Skeletal muscle cell (primary cell): ENCODE measurements around the gene COTL1.
"Not testable (repeated sequence)": the region's sequence is repeated elsewhere in the genome, so short reads cannot be mapped to it uniquely, and the experiment has no call there.

Experiments
- DNase-seq: peaks from one replicate; pipeline ENCODE4 v3.0.0-alpha.2; 2010; ENCODE audit warnings: low read depth
- H3K4me3 ChIP-seq: 2 replicates; pipeline ENCODE4 v1.5.1; 2011; ENCODE audit warnings: low read depth, mild to moderate bottlenecking, control low read depth, low read length, moderate library complexity

Gene COTL1

DNA sequence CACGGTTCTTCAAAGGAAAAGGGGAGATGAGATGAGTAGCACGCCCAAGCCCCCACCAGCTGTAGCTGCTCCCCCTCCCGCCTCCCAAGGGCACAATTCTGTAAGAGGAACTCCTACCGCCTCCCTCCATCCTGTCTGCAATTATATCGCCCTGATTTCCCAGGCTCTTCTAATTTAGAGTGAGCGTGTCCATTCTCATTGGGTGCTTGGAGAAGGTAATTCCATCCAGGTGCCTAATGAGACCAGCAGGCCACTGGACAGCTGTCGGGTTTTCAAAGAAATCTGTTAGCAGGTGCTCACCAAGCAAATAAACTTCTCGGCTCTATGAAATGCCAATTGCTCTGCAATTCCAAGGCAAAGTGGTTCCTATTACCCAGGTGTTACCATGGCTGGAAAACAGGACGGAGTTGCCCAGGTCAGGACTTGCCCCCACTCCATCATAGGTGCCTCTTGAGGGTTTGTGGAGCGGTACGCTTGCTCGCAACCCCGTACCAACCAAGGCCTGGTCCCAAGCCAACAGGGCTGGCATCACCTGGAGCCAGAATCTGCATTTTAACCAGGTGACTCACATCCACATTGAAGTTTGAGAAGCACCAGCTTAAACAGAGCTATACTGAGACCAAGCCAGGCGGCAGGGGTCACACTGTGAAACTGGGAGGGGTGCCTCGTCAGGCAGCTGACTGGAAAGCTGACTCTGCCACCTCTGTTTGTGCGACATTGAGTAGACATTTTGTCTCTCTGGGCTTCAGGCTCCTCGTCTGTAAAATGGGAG is 97.0 kb downstream of the COTL1 start:
- no peak for DNase-seq
- no peak overlapping the region for H3K4me3 ChIP-seq

DNA sequence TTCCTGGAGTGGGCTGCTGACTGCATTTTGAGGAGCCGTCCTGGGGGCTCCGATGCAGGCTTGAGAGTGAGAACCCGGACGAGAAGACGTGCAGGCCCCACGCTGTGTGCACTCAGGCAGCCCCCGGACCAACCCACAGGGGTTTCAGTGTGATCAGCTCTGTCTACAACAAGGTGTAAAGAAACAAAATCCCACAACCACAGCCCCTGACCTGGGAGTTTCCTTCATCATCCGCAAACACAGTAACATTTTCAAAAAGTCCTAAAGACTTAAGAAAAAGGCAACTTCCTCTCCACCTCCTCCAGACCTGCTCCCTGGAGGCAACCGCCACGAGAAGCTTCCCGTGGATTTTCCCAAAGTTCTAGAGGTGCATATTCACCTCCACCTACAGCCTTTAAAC is 98.0 kb downstream of the COTL1 start:
- no peak for DNase-seq

DNA sequence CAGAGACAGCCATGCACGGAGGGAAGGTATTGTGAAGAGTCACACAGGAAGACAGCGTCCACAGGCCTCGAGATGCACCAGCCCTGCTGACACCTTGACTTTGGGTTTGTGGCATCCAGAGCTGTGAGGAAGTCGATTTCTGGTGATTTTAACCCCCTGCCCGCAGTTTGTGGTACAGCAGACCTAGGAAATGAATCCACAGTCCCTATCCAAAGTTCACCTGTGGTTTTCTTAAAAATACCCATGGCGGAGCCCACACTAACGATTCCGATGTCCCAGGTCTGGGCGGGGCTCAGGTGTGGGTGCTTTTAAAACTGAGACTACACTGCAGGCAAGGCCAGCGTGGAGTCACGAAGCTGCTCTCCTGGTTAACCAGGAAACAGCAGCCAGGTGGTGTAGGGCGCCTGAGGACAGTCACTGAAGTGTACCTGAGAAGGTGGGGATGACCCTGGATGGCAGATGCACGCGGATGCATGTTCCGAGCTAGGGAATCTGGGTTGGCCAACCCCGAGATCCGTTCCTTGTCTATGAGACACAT is 99.0 kb downstream of the COTL1 start:
- H3K4me3 ChIP-seq, result no peak overlapping the region
- no peak for DNase-seq

More for the DNA sequence above, 98.0 kb downstream of the COTL1 start:
- H3K4me3 ChIP-seq, result no peak overlapping the region

DNA sequence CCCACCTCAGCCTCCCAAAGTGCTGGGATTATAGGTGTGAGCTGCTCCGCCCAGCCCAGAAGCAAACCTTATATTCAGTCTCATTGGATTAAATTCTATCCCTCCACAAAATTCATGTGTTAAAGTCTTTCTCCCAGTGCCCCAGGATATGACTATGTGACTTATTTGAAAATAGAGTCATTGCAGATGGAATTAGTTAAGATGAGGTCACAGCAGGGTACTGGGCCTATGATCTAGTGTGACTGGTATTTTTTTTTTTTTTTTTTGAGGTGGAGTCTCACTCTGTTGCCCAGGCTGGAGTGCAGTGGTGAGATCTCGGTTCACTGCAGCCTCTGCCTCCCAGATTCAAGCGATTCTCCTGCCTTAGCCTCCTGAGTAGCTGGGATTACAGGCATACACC is 99.7 kb downstream of the COTL1 start:
- not testable (repeated sequence) for DNase-seq, H3K4me3 ChIP-seq

DNA sequence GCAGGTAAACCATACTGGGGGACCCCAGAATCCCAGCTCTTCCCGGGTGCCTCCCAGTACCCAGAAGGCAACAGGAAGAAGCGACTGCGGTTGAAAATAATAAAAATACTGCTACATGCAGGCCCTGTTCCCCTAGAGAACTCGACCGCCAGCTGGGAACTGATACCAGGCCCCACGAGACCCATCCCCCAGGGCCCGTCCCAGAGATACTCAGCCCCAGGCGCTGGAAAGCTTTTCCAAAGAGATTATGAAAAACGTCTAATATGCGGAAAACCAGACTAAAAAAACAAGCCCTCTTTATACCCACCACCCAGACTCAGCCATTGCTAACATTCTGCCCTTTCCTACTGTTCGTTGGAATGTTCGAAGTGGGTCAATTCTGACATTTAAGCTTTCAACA is 100.5 kb downstream of the COTL1 start:
- no peak for DNase-seq
- H3K4me3 ChIP-seq, result no peak overlapping the region
